Lower leg skin (tissue), 3 donors: ENCODE measurements around the gene PNMA6E.

Experiments
- CTCF ChIP-seq, 3 donors: fragments of 450-650 bp; IDR thresholded peaks; one replicate each; pipeline ENCODE4 v1.5.1; 2016; ENCODE audit warnings: antibody characterized with exemption in 3 of 3, mild to moderate bottlenecking in 3 of 3, moderate library complexity in 2 of 3
- POLR2A ChIP-seq, 2 donors: fragments of 450-650 bp; IDR thresholded peaks; one replicate each; pipeline ENCODE4 v1.6.1; 2016 to 2017; ENCODE audit warnings: antibody characterized with exemption in 2 of 2, mild to moderate bottlenecking in 1 of 2, moderate library complexity in 1 of 2

GRCh38 chrX:153423652-153424051, 22.5 kb upstream of the PNMA6E start:
- TF ChIP-seq CTCF (IDR thresholded peaks at IDR 0.05): no peak
- no peak for TF ChIP-seq POLR2A (IDR thresholded peaks at IDR 0.05)
